Caco-2 (cell line): ENCODE results near the gene MRPL58. TPM values are rescaled to one million over a fixed set of nuclear protein-coding genes. Genes with fewer than 3 reads are reported as not detected.

Source experiments
- BruUV-seq: library from RNA; stranded (reverse); fragments of 400-500 nt; replicated peaks from 2 replicates; lab custom pipeline; 2021; lab: Mats Ljungman, UMichigan
- CTCF ChIA-PET: fragments of 300-600 bp; sonication (Branson Sonifier 250); formaldehyde crosslinking; loops from one replicate; lab custom pipeline; 2022; ENCODE audit warnings: antibody characterized with exemption; lab: Charles Lee
- POLR2A ChIA-PET: fragments of 300-600 bp; sonication (Branson Sonifier 250); formaldehyde crosslinking; loops from one replicate; lab custom pipeline; 2022; ENCODE audit warnings: antibody characterized with exemption; lab: Charles Lee
- DNase-seq, 2 experiments: peaks; one replicate each; pipeline versions ENCODE4 v3.0.0 to v3.0.0-alpha.2; 2020 to 2022
- H3K27me3 ChIP-seq: replicated peaks from 2 replicates; pipeline ENCODE4 v1.6.0; 2011; ENCODE audit warnings: low read length; ENCODE audit not compliant: control insufficient read depth, insufficient read depth
- H3K36me3 ChIP-seq: 2 replicates; pipeline ENCODE4 v1.5.1; 2011; ENCODE audit warnings: low read length; ENCODE audit not compliant: control insufficient read depth, insufficient read depth
- H3K4me1 ChIP-seq: fragments of 250-450 bp; sonication (Bioruptor Pico); 2 replicates; pipeline ENCODE4 v1.5.1; 2020; ENCODE audit warnings: mild to moderate bottlenecking
- H3K4me3 ChIP-seq: 2 replicates; pipeline ENCODE4 v1.5.1; 2011; ENCODE audit warnings: low read depth, mild to moderate bottlenecking, control low read depth, low read length
- H3K9me3 ChIP-seq: fragments of 250-450 bp; sonication (Bioruptor Pico); 2 replicates; pipeline ENCODE4 v1.5.1; 2020; ENCODE audit warnings: mild to moderate bottlenecking, moderate library complexity
- H3K27ac Mint-ChIP-seq: one replicate; pipeline ENCODE4 v1.8.0; 2022; ENCODE audit warnings: mixed read lengths; ENCODE audit not compliant: unreplicated experiment
- H3K27me3 Mint-ChIP-seq: one replicate; pipeline ENCODE4 v1.8.0; 2022; ENCODE audit warnings: mixed read lengths; ENCODE audit not compliant: insufficient read depth, unreplicated experiment
- H3K36me3 Mint-ChIP-seq: one replicate; pipeline ENCODE4 v1.8.0; 2022; ENCODE audit warnings: mild to moderate bottlenecking, mixed read lengths; ENCODE audit not compliant: insufficient read depth, unreplicated experiment
- H3K4me1 Mint-ChIP-seq: one replicate; pipeline ENCODE4 v1.8.0; 2022; ENCODE audit warnings: low read depth, mixed read lengths; ENCODE audit not compliant: unreplicated experiment
- H3K4me3 Mint-ChIP-seq: one replicate; pipeline ENCODE4 v1.8.0; 2022; ENCODE audit warnings: mild to moderate bottlenecking, moderate library complexity, mixed read lengths; ENCODE audit not compliant: unreplicated experiment
- H3K9me3 Mint-ChIP-seq: one replicate; pipeline ENCODE4 v1.8.0; 2022; ENCODE audit warnings: mixed read lengths; ENCODE audit not compliant: unreplicated experiment
- intact Hi-C: fragments of 100-400 bp; cut with micrococcal nuclease; formaldehyde crosslinking; loops from one replicate; pipeline ENCODE4 v1.10.0; 2022; ENCODE audit not compliant: unreplicated experiment
- total RNA-seq: library from RNA; stranded (reverse); gene quantifications from 2 replicates; pipeline ENCODE4 v1.2.3, GENCODE V29; 2022
- TF ChIP-seq, protein P1 (sequence below), 2 experiments: fragments of 200-600 bp in 1 of 2; IDR thresholded peaks; 1 replicate in 1 of 2; 2 replicates in 1 of 2; pipeline versions ENCODE4 v1.5.1 to v1.8.0; 2011 to 2022; ENCODE audit warnings: antibody characterized with exemption in 1 of 2, control low read depth in 1 of 2, inconsistent platforms in 1 of 2, low read depth in 1 of 2, low read length in 1 of 2, mild to moderate bottlenecking in 1 of 2, moderate library complexity in 1 of 2; ENCODE audit not compliant: insufficient read depth in 1 of 2, severe bottlenecking in 1 of 2, unreplicated experiment in 1 of 2

The MRPL58 gene
- total RNA-seq, 1 experiment from 2014 or later, result 61.0 TPM

DNA sequence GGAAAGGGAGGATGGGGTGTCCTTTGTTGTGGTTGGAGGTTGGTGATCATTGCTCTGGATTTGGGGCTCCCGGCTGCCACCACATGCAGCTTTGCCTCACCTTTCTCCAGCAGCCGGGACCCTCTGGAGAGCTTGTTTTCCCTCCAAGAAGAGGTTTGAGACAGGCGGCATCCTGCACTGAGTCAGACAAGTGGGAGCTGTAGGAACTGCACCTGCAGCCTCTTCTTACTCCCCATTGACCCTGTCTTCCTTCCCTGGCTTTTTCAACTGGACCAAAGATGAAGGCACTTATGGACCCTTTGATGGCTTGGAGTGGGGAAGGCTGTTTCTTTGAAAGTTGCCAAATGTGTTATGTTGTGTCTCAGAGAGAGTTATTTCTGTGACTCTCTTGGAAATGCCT is 51.2 kb downstream of the MRPL58 start:
- no peak overlapping the region for H3K4me3 Mint-ChIP-seq
- Histone ChIP-seq H3K36me3 (peaks cover 5% of the 10 kb centered on the region), H3K4me3 (no peak overlapping the region), H3K4me1 (0 out of 2 replicates have a peak, but pooled peaks cover 5% of the 10 kb centered on the region), H3K27me3 (no peaks in the 10 kb centered on the region), H3K9me3 (no peaks in the 10 kb centered on the region)
- no peak for DNase-seq
- H3K9me3 Mint-ChIP-seq, result no peaks in the 10 kb centered on the region
- intact Hi-C loops, result no loop called here
- TF ChIP-seq, protein P1, sequence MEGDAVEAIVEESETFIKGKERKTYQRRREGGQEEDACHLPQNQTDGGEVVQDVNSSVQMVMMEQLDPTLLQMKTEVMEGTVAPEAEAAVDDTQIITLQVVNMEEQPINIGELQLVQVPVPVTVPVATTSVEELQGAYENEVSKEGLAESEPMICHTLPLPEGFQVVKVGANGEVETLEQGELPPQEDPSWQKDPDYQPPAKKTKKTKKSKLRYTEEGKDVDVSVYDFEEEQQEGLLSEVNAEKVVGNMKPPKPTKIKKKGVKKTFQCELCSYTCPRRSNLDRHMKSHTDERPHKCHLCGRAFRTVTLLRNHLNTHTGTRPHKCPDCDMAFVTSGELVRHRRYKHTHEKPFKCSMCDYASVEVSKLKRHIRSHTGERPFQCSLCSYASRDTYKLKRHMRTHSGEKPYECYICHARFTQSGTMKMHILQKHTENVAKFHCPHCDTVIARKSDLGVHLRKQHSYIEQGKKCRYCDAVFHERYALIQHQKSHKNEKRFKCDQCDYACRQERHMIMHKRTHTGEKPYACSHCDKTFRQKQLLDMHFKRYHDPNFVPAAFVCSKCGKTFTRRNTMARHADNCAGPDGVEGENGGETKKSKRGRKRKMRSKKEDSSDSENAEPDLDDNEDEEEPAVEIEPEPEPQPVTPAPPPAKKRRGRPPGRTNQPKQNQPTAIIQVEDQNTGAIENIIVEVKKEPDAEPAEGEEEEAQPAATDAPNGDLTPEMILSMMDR (IDR thresholded peaks at IDR 0.05; ENCODE audit: insufficient read depth in 1 of 2, low read depth in 1 of 2, low read length in 1 of 2, severe bottlenecking in 1 of 2, unreplicated experiment in 1 of 2), result no peak
- H3K36me3 Mint-ChIP-seq, result peaks cover 55% of the 10 kb centered on the region
- H3K27ac Mint-ChIP-seq, result no peak overlapping the region
- BruUV-seq, result TSS peak; percentile 16
- CTCF ChIA-PET, result interaction anchor here (0.5 to 1.3 kb wide), 2 partner anchors 9 to 101 kb away, joined by 3 read pairs; no protein-coding TSS in a partner anchor
- POLR2A ChIA-PET, result interaction anchor here (1.0 kb wide), 1 partner anchor 91 kb away, joined by 3 read pairs; no protein-coding TSS in a partner anchor
- no peaks in the 10 kb centered on the region for H3K27me3 Mint-ChIP-seq
- H3K4me1 Mint-ChIP-seq, result peaks cover 9% of the 10 kb centered on the region

DNA sequence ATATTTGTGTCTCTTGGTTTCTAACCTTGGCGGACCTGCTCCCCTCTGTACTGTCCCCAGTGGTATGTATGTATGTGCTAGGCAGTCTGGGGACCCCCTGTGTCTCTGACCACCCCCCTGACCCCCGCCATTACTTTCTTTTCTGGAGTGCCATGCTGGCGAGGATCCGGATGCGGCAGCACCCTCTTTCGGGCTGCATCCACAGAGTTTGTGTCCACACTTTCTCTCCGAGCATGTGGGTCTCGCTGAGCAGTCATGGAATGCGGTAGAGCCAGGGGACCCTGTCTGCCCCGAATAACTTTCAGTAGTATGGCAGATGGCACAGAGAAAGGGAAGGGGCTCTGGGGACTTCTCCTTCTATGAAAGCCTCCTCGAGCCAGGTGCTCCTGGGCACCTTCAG is 51.6 kb downstream of the MRPL58 start:
- Mint-ChIP-seq H3K4me1 (peaks cover 9% of the 10 kb centered on the region), H3K27me3 (no peaks in the 10 kb centered on the region), H3K4me3 (no peak overlapping the region), H3K36me3 (peaks cover 55% of the 10 kb centered on the region), H3K27ac (no peak overlapping the region), H3K9me3 (no peaks in the 10 kb centered on the region)
- DNase-seq, result no peak
- CTCF ChIA-PET, result interaction anchor here (0.5 to 1.3 kb wide), 2 partner anchors 10 to 100 kb away, joined by 3 read pairs; no protein-coding TSS in a partner anchor
- BruUV-seq, result no TSS peak
- H3K27me3 ChIP-seq, result no peaks in the 10 kb centered on the region
- TF ChIP-seq, protein P1 (IDR thresholded peaks at IDR 0.05; ENCODE audit: insufficient read depth in 1 of 2, low read depth in 1 of 2, low read length in 1 of 2, severe bottlenecking in 1 of 2, unreplicated experiment in 1 of 2), result no peak
- POLR2A ChIA-PET, result interaction anchor here (1.0 kb wide), 1 partner anchor 91 kb away, joined by 3 read pairs; no protein-coding TSS in a partner anchor
- H3K4me3 ChIP-seq, result no peak overlapping the region
- intact Hi-C loops, result no loop called here
- H3K9me3 ChIP-seq, result no peaks in the 10 kb centered on the region
- H3K4me1 ChIP-seq, result 0 out of 2 replicates have a peak, but pooled peaks cover 5% of the 10 kb centered on the region
- peaks cover 5% of the 10 kb centered on the region for H3K36me3 ChIP-seq

DNA sequence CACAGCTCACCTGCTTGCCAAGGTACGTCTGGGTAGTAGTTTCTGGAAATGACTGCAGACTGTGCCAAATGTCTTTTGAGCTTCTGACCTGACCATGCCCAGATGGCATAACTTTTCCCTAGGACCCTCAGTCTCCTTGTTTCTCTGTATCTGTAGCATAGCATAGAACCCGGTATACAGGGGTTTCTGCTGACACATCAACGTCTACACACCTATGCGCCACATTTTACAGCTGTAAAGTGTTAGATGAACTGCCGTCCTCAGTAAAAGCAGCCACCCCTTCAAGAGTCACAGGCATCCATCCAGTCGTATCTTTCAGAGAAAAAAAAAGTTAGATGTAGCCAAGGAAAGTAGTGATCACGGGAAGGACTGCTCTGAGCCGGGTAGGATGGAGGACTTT is 52.0 kb downstream of the MRPL58 start:
- POLR2A ChIA-PET, result interaction anchor here (1.0 kb wide), 1 partner anchor 90 kb away, joined by 3 read pairs; no protein-coding TSS in a partner anchor
- BruUV-seq, result no TSS peak
- H3K27me3 Mint-ChIP-seq, result no peaks in the 10 kb centered on the region

More for the DNA sequence above, 52.0 kb downstream of the MRPL58 start:
- Histone ChIP-seq H3K27me3 (no peaks in the 10 kb centered on the region), H3K36me3 (peaks cover 5% of the 10 kb centered on the region), H3K9me3 (no peaks in the 10 kb centered on the region), H3K4me3 (no peak overlapping the region), H3K4me1 (0 out of 2 replicates have a peak, but pooled peaks cover 5% of the 10 kb centered on the region)
- H3K4me1 Mint-ChIP-seq, result peaks cover 8% of the 10 kb centered on the region
- H3K4me3 Mint-ChIP-seq, result no peak overlapping the region
- CTCF ChIA-PET, result interaction anchor here (0.8 to 1.3 kb wide), 2 partner anchors 10 to 48 kb away, joined by 3 read pairs; no protein-coding TSS in a partner anchor
- TF ChIP-seq, protein P1 (IDR thresholded peaks at IDR 0.05; ENCODE audit: insufficient read depth in 1 of 2, low read depth in 1 of 2, low read length in 1 of 2, severe bottlenecking in 1 of 2, unreplicated experiment in 1 of 2), result no peak
- no peak for DNase-seq
- H3K27ac Mint-ChIP-seq, result no peak overlapping the region
- H3K36me3 Mint-ChIP-seq, result peaks cover 53% of the 10 kb centered on the region
- H3K9me3 Mint-ChIP-seq, result no peaks in the 10 kb centered on the region
- intact Hi-C loops, result no loop called here
